Suprapubic skin (tissue), 4 donors: Measurements from ENCODE around the gene ADARB1. TPM values are rescaled to one million over a fixed set of nuclear protein-coding genes. Genes with fewer than 3 reads are reported as not detected.
"Not testable (repeated sequence)": the region's sequence is repeated elsewhere in the genome, so short reads cannot be mapped to it uniquely, and the experiment has no call there.

Experiments
- DNase-seq, 2 donors: peaks; one replicate each; pipeline ENCODE4 v3.0.0-alpha.2; 2019; ENCODE audit warnings: low spot score in 2 of 2
- H3K27ac ChIP-seq: fragments of 200-600 bp; sonication (generic); one replicate; pipeline ENCODE4 v1.5.1; 2019
- H3K27me3 ChIP-seq: fragments of 200-600 bp; sonication (generic); one replicate; pipeline ENCODE4 v1.5.1; 2019
- H3K36me3 ChIP-seq: fragments of 200-600 bp; sonication (generic); one replicate; pipeline ENCODE4 v1.5.1; 2019
- H3K4me1 ChIP-seq: fragments of 200-600 bp; sonication (generic); one replicate; pipeline ENCODE4 v1.5.1; 2019
- H3K4me3 ChIP-seq: fragments of 200-600 bp; sonication (generic); one replicate; pipeline ENCODE4 v1.5.1; 2019; ENCODE audit warnings: mild to moderate bottlenecking
- H3K9me3 ChIP-seq: fragments of 200-600 bp; sonication (generic); one replicate; pipeline ENCODE4 v1.5.1; 2019
- CTCF ChIP-seq, 2 donors: fragments of 200-600 bp in 1 of 2; fragments of 450-650 bp in 1 of 2; sonication (generic) in 1 of 2; IDR thresholded peaks; one replicate each; pipeline ENCODE4 v1.5.1; 2016 to 2019; ENCODE audit warnings: antibody characterized with exemption in 2 of 2, mild to moderate bottlenecking in 1 of 2, moderate library complexity in 1 of 2
- EP300 ChIP-seq: sonication (generic); formaldehyde crosslinking; IDR thresholded peaks from one replicate; pipeline ENCODE4 v1.6.1; 2017; ENCODE audit warnings: antibody characterized with exemption
- POLR2A ChIP-seq, 2 donors: fragments of 450-650 bp; IDR thresholded peaks; one replicate each; pipeline ENCODE4 v1.6.1; 2017; ENCODE audit warnings: antibody characterized with exemption in 2 of 2, mild to moderate bottlenecking in 2 of 2, moderate library complexity in 2 of 2
- POLR2AphosphoS5 ChIP-seq, 3 donors: sonication (generic); formaldehyde crosslinking; IDR thresholded peaks; one replicate each; pipeline ENCODE4 v1.6.1; 2017; ENCODE audit warnings: antibody characterized with exemption in 3 of 3
- WGBS: methylation state at CpG from one replicate; pipeline ENCODE4 v1.1.5; 2018; 5-methylcytosine and 5-hydroxymethylcytosine counted together
- total RNA-seq, 4 donors: library from RNA; depleted of rRNA; stranded (reverse); fragments of >200 nt; gene quantifications; one replicate each; pipeline ENCODE4 v1.1.0, GENCODE V29; 2016

The ADARB1 gene
- total RNA-seq, 4 donors from 2014 or later = 13.2 to 23.6 (median 20.3) TPM

- no peak overlapping the region for H3K4me3 ChIP-seq
- peaks cover 3% of the 10 kb centered on the region for H3K36me3 ChIP-seq
- no peak overlapping the region for H3K27ac ChIP-seq
- no peaks in the 10 kb centered on the region for H3K9me3 ChIP-seq
- TF ChIP-seq EP300 (no peak), CTCF (IDR thresholded peaks at IDR 0.05) (no peak), POLR2A (IDR thresholded peaks at IDR 0.05) (no peak), POLR2AphosphoS5 (IDR thresholded peaks at IDR 0.05) (no peak)
- peaks cover 66% of the 10 kb centered on the region for H3K4me1 ChIP-seq
- no peaks in the 10 kb centered on the region for H3K27me3 ChIP-seq
- 86% methylated on average over 12 of the region's 17 CpGs for WGBS
- no peak for DNase-seq
Observed at GRCh38 chr21:45131537-45131999, 57.2 kb downstream of the ADARB1 start.

GRCh38 chr21:45132841-45133573 is 58.6 kb downstream of the ADARB1 start:
- DNase-seq = no peak
- H3K4me3 ChIP-seq = no peak overlapping the region
- WGBS = 40% methylated on average over 13 of the region's 13 CpGs
- H3K4me1 ChIP-seq = peaks cover 75% of the 10 kb centered on the region
- H3K27me3 ChIP-seq = no peaks in the 10 kb centered on the region
- no peaks in the 10 kb centered on the region for H3K36me3 ChIP-seq
- no peak overlapping the region for H3K27ac ChIP-seq
- no peak for TF ChIP-seq EP300
- TF ChIP-seq POLR2A (IDR thresholded peaks at IDR 0.05) = no peak
- TF ChIP-seq POLR2AphosphoS5 (IDR thresholded peaks at IDR 0.05) = no peak
- TF ChIP-seq CTCF (IDR thresholded peaks at IDR 0.05) = no peak
- no peaks in the 10 kb centered on the region for H3K9me3 ChIP-seq

GRCh38 chr21:45133574-45134278 is 59.3 kb downstream of the ADARB1 start:
- 88% methylated on average over 13 of the region's 60 CpGs for WGBS
- not testable (repeated sequence) for H3K27ac ChIP-seq, H3K36me3 ChIP-seq, H3K9me3 ChIP-seq, H3K27me3 ChIP-seq, DNase-seq, H3K4me3 ChIP-seq
- H3K4me1 ChIP-seq = peaks cover 70% of the 10 kb centered on the region

- DNase-seq = no peak
- TF ChIP-seq POLR2A (IDR thresholded peaks at IDR 0.05) = no peak
- no peak for TF ChIP-seq POLR2AphosphoS5 (IDR thresholded peaks at IDR 0.05)
- no peak for TF ChIP-seq EP300
- TF ChIP-seq CTCF (IDR thresholded peaks at IDR 0.05) = no peak
- no peak overlapping the region for H3K4me3 ChIP-seq
- H3K9me3 ChIP-seq = no peaks in the 10 kb centered on the region
- H3K4me1 ChIP-seq = peaks cover 62% of the 10 kb centered on the region
- no peaks in the 10 kb centered on the region for H3K27me3 ChIP-seq
- 89% methylated on average over 24 of the region's 29 CpGs for whole genome bisulfite sequencing
- H3K36me3 ChIP-seq = no peaks in the 10 kb centered on the region
- peak overlapping the region; percentile 38 for H3K27ac ChIP-seq
Observed at GRCh38 chr21:45134279-45135076, 60.1 kb downstream of the ADARB1 start.

- H3K27ac ChIP-seq = peak overlapping the region; percentile 38
- no peak for DNase-seq
- H3K4me3 ChIP-seq = no peak overlapping the region
- TF ChIP-seq POLR2A (IDR thresholded peaks at IDR 0.05) (no peak), CTCF (IDR thresholded peaks at IDR 0.05) (no peak), POLR2AphosphoS5 (IDR thresholded peaks at IDR 0.05) (no peak), EP300 (no peak)
- no peaks in the 10 kb centered on the region for H3K9me3 ChIP-seq
- WGBS = 27% methylated on average over 3 of the region's 3 CpGs
- no peaks in the 10 kb centered on the region for H3K27me3 ChIP-seq
- H3K36me3 ChIP-seq = no peaks in the 10 kb centered on the region
- H3K4me1 ChIP-seq = peaks cover 56% of the 10 kb centered on the region
Observed at GRCh38 chr21:45135122-45135521, 60.7 kb downstream of the ADARB1 start.
